ENCODE results near the gene OR51M1. TPM values are rescaled to one million over a fixed set of nuclear protein-coding genes. Genes with fewer than 3 reads are reported as not detected.

OR51M1 gene
- total RNA-seq, 1 donor from 2014 or later, result not detected

GRCh38 chr11:5405173-5405572 is 21.6 kb downstream of the OR51M1 start:
- TF ChIP-seq, protein P1, sequence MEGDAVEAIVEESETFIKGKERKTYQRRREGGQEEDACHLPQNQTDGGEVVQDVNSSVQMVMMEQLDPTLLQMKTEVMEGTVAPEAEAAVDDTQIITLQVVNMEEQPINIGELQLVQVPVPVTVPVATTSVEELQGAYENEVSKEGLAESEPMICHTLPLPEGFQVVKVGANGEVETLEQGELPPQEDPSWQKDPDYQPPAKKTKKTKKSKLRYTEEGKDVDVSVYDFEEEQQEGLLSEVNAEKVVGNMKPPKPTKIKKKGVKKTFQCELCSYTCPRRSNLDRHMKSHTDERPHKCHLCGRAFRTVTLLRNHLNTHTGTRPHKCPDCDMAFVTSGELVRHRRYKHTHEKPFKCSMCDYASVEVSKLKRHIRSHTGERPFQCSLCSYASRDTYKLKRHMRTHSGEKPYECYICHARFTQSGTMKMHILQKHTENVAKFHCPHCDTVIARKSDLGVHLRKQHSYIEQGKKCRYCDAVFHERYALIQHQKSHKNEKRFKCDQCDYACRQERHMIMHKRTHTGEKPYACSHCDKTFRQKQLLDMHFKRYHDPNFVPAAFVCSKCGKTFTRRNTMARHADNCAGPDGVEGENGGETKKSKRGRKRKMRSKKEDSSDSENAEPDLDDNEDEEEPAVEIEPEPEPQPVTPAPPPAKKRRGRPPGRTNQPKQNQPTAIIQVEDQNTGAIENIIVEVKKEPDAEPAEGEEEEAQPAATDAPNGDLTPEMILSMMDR (IDR thresholded peaks at IDR 0.05), result no peak
- no peaks in the 10 kb centered on the region for H3K4me1 ChIP-seq
- intact Hi-C loops (cut with DNase I), result no loop called here
- H3K36me3 ChIP-seq, result no peaks in the 10 kb centered on the region
- ATAC-seq (no peak), DNase-seq (no peak)
- H3K27me3 ChIP-seq, result no peaks in the 10 kb centered on the region
- no peaks in the 10 kb centered on the region for H3K9me3 ChIP-seq
- no peak overlapping the region for H3K27ac ChIP-seq
- no peak overlapping the region for H3K4me3 ChIP-seq

GRCh38 chr11:5420993-5421392 is 37.4 kb downstream of the OR51M1 start:
- TF ChIP-seq, protein P1 (IDR thresholded peaks at IDR 0.05), result no peak
- Histone ChIP-seq H3K27ac (no peak overlapping the region), H3K4me3 (no peak overlapping the region), H3K36me3 (no peaks in the 10 kb centered on the region), H3K4me1 (no peaks in the 10 kb centered on the region), H3K27me3 (no peaks in the 10 kb centered on the region), H3K9me3 (no peaks in the 10 kb centered on the region)
- no peak for DNase-seq
- ATAC-seq, result no peak
- intact Hi-C loops (cut with DNase I), result no loop called here

DNA sequence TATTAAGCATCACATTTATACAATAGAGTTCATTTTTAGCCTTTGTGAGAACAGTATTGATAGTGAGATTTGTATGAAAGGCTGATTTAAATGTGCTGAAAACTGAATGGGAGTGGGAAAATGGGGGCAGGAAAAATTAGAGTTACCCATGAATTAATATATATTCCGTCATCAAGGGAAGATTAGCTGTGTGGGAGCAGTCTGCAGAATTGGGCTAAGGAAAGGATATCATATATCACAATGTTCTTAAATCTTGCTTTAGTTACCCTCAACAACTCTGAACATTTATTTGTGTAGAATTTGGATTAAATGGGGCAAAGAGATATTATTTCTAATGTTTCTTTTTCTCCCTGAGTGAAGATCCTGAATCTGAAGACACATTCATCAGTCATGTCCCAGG is 38.2 kb downstream of the OR51M1 start, which contains the start of gene OR51Q1:
OR51Q1 (plus strand) TSS at position 301 of the 400 bp plus-strand sequence; CDS start at position 391, 90 bp downstream.
- no peak for ATAC-seq
- TF ChIP-seq, protein P1 (IDR thresholded peaks at IDR 0.05), result no peak
- H3K4me1 ChIP-seq, result no peaks in the 10 kb centered on the region
- no peak for DNase-seq
- no peaks in the 10 kb centered on the region for H3K27me3 ChIP-seq
- H3K4me3 ChIP-seq, result no peak within 1 kb of the TSS
- H3K27ac ChIP-seq, result no peak within 1 kb of the TSS
- H3K9me3 ChIP-seq, result no peaks in the 10 kb centered on the region
- H3K36me3 ChIP-seq, result no peaks in the 10 kb centered on the region
- intact Hi-C loops (cut with DNase I), result no loop called here

- TF ChIP-seq, protein P1 (IDR thresholded peaks at IDR 0.05), result no peak
- Histone ChIP-seq H3K9me3 (no peaks in the 10 kb centered on the region), H3K36me3 (no peaks in the 10 kb centered on the region), H3K27me3 (no peaks in the 10 kb centered on the region), H3K27ac (no peak overlapping the region), H3K4me3 (no peak overlapping the region), H3K4me1 (no peaks in the 10 kb centered on the region)
- ATAC-seq (no peak), DNase-seq (no peak)
- intact Hi-C loops (cut with DNase I), result no loop called here
Observed at GRCh38 chr11:5423131-5423530, 39.5 kb downstream of the OR51M1 start.

DNA sequence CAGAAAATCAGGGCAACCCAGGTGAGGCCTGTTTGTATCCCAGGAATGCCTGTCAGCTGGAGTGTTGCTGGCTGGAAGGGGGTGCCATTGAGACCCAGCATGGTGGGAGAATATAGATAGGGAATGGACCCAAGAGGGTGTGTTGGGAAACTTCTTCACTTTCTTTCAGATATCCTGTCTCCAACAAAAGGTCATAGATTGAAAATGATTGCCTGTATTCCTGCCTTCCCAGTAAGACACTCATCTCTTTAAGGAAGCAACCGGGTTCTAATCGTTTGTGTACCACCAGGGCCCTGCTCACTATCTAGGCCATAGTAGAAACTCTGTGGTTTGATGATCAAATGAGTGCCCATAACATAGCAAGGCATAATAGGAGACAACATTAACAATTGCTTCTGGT is 57.8 kb downstream of the OR51M1 start, which contains the start of gene OR51I1:
OR51I1 (minus strand) TSS at position 101 of the 400 bp plus-strand sequence; CDS start at position 101, 0 bp downstream.
- intact Hi-C loops (cut with DNase I), result no loop called here
- ATAC-seq, result no peak

More for the DNA sequence above, 57.8 kb downstream of the OR51M1 start, which contains the start of gene OR51I1:
- no peaks in the 10 kb centered on the region for H3K27me3 ChIP-seq
- no peaks in the 10 kb centered on the region for H3K36me3 ChIP-seq
- no peak within 1 kb of the TSS for H3K27ac ChIP-seq
- H3K4me3 ChIP-seq, result no peak within 1 kb of the TSS
- no peak for DNase-seq
- H3K4me1 ChIP-seq, result no peaks in the 10 kb centered on the region
- TF ChIP-seq, protein P1 (IDR thresholded peaks at IDR 0.05), result no peak
- H3K9me3 ChIP-seq, result no peaks in the 10 kb centered on the region

Other genes starting within 250 kb of the OR51M1 start
- gene OR52A5, start 245.5 kb upstream of the OR51M1 start, total RNA-seq, result not detected
- not detected for gene OR52A1, start 229.1 kb upstream of the OR51M1 start, total RNA-seq
- not detected for gene OR51V1, start 183.1 kb upstream of the OR51M1 start, total RNA-seq
- 338 TPM for gene HBB, start 156.7 kb upstream of the OR51M1 start, total RNA-seq
- gene HBD, start 149.3 kb upstream of the OR51M1 start, total RNA-seq, result not detected
- gene HBG1, start 134.0 kb upstream of the OR51M1 start, total RNA-seq, result not detected
- gene HBG2, start 129.0 kb upstream of the OR51M1 start, total RNA-seq, result 1.0 TPM
- gene HBE1, start 113.9 kb upstream of the OR51M1 start, total RNA-seq, result not detected
- gene OR51B4, start 81.9 kb upstream of the OR51M1 start, total RNA-seq, result not detected
- not detected for gene OR51B2, start 59.5 kb upstream of the OR51M1 start, total RNA-seq
- not detected for gene OR51B5, start 40.3 kb upstream of the OR51M1 start, total RNA-seq
- not detected for gene OR51B6, start 32.3 kb upstream of the OR51M1 start, total RNA-seq
- gene OR51Q1, start 38.3 kb downstream of the OR51M1 start, total RNA-seq, result not detected
- not detected for gene OR51I1, start 57.7 kb downstream of the OR51M1 start, total RNA-seq
- not detected for gene OR51I2, start 65.5 kb downstream of the OR51M1 start, total RNA-seq
- not detected for gene OR52D1, start 104.9 kb downstream of the OR51M1 start, total RNA-seq
- gene UBQLN3, start 126.1 kb downstream of the OR51M1 start, total RNA-seq, result 0.14 TPM
- gene UBQLNL, start 132.9 kb downstream of the OR51M1 start, total RNA-seq, result 0.72 TPM
- 0.90 TPM for gene OR52H1, start 164.7 kb downstream of the OR51M1 start, total RNA-seq
- gene OR52B6, start 197.1 kb downstream of the OR51M1 start, total RNA-seq, result not detected
- 2.4 TPM for gene TRIM6, start 212.8 kb downstream of the OR51M1 start, total RNA-seq
- 10.4 TPM for gene TRIM34, start 241.2 kb downstream of the OR51M1 start, total RNA-seq

Measured in upper lobe of right lung (tissue), 1 donor.